ENCODE results near the gene FAM89B.

FAM89B gene

DNA sequence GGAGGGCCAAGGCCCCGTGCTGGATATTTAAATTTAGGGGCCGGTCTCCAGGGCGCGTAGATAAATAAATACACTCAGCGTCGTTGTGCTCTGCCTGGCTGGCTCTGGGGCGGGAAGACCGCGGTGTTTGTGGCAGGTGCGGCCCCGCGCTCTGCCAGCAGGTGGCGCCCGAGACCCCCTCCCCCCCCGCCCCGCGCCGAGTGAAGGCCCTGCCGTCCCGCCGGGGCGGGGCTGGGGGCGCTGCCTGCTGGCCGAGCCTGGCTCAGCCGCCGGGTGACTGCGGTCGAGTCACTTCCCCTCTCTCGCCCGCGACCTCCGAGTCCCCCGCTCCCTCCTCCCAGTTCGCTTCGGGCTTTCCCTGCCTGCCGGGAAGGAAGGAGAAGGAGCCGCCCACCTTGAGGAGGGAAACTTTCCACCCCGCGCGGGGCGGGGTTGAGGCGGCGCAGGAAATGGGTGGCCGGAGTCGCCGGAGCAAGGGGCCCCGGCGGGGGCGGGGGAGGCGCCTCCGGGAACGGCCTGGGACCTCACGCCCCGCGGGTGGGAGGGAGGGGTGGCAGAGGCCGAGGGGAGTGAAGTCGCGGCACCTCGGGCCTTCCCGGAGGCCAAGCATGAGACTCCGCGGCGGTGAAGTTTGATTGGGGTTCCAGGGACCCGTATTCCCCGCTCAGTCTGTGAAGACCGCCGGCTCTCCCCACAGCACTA is 1.9 kb downstream of the FAM89B start:
- Histone ChIP-seq H2AFZ (ENCODE audit: low read length) (no peak overlapping the region), H3K4me1 (ENCODE audit: low read length) (peaks cover 32% of the 10 kb centered on the region), H3K4me2 (ENCODE audit: low read depth, low read length) (peak overlapping the region; percentile 89), H4K20me1 (ENCODE audit: insufficient read depth, low read length) (no peaks in the 10 kb centered on the region), H3K27me3 (replicated peaks; ENCODE audit: insufficient read depth, low read length) (no peaks in the 10 kb centered on the region), H3K79me2 (ENCODE audit: low read length) (peaks cover 71% of the 10 kb centered on the region), H3K36me3 (replicated peaks; ENCODE audit: insufficient read depth, low read length) (no peaks in the 10 kb centered on the region), H3K9ac (ENCODE audit: low read length) (peak overlapping the region; percentile 75), H3F3A (ENCODE audit: insufficient read depth, low read length) (peaks cover 49% of the 10 kb centered on the region), H3K27ac (ENCODE audit: low read length) (peak overlapping the region; percentile 83), H3K4me3 (ENCODE audit: low read length) (peak overlapping the region; percentile 69), H3K9me3 (replicated peaks; ENCODE audit: insufficient read depth, low read length) (no peaks in the 10 kb centered on the region), H3K9me2 (replicated peaks; ENCODE audit: insufficient read depth, low read length) (no peaks in the 10 kb centered on the region)
- peak; percentile 94 for DNase-seq
- TF ChIP-seq EZH2 (optimal IDR thresholded peaks at IDR 0.05; ENCODE audit: low read depth, low read length) (no peak), EZH2phosphoT487 (IDR thresholded peaks at IDR 0.05; ENCODE audit: low read length) (no peak)
- TF ChIP-seq, protein P1, sequence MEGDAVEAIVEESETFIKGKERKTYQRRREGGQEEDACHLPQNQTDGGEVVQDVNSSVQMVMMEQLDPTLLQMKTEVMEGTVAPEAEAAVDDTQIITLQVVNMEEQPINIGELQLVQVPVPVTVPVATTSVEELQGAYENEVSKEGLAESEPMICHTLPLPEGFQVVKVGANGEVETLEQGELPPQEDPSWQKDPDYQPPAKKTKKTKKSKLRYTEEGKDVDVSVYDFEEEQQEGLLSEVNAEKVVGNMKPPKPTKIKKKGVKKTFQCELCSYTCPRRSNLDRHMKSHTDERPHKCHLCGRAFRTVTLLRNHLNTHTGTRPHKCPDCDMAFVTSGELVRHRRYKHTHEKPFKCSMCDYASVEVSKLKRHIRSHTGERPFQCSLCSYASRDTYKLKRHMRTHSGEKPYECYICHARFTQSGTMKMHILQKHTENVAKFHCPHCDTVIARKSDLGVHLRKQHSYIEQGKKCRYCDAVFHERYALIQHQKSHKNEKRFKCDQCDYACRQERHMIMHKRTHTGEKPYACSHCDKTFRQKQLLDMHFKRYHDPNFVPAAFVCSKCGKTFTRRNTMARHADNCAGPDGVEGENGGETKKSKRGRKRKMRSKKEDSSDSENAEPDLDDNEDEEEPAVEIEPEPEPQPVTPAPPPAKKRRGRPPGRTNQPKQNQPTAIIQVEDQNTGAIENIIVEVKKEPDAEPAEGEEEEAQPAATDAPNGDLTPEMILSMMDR (IDR thresholded peaks at IDR 0.05; ENCODE audit: low read length), result peak; percentile 62

DNA sequence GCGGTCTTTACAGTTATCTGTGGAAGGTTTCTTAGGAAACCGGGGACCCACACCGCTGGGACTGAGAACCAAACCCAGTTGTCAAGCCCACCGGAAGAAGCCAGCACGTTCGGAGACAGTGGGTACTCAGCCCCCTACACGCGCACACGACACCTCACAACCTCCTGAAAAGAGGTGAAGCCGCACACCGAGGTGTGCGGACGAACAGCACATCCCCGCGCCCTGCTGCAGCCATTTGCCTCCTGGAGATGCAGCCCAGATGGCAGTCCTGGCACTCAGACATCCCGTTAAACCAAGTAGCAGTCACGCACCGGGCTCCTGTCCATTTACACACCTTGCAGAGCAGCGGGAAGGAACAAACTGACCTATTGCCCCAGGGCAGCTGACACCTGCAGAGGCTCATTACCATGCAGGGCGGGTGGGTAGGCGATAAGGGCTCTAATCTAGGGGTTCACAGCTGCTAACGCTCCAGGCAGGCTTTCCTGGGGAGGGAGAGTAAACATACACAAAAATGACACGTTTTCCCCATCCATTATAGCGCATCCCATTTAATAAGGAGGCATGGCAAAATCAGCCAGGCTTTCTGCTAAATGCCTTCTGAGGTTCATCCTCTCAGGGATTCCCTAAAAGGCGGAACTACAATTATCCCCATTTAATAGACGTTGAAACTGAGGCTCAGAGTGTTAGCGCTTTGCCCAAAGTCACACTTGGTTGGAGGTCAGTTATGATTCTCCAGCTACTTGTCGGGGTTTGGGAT is 2.7 kb downstream of the FAM89B start:
- no peaks in the 10 kb centered on the region for H3K36me3 ChIP-seq (replicated peaks; ENCODE audit: insufficient read depth, low read length)
- H3K9me2 ChIP-seq (replicated peaks; ENCODE audit: insufficient read depth, low read length), result no peaks in the 10 kb centered on the region
- H3K4me3 ChIP-seq (ENCODE audit: low read length), result peak overlapping the region; percentile 68
- H4K20me1 ChIP-seq (ENCODE audit: insufficient read depth, low read length), result no peaks in the 10 kb centered on the region
- H3F3A ChIP-seq (ENCODE audit: insufficient read depth, low read length), result peaks cover 42% of the 10 kb centered on the region
- peaks cover 32% of the 10 kb centered on the region for H3K4me1 ChIP-seq (ENCODE audit: low read length)
- TF ChIP-seq, protein P1 (IDR thresholded peaks at IDR 0.05; ENCODE audit: low read length), result no peak
- TF ChIP-seq EZH2phosphoT487 (IDR thresholded peaks at IDR 0.05; ENCODE audit: low read length) (no peak), EZH2 (optimal IDR thresholded peaks at IDR 0.05; ENCODE audit: low read depth, low read length) (no peak)
- peak overlapping the region; percentile 75 for H3K9ac ChIP-seq (ENCODE audit: low read length)
- H3K27ac ChIP-seq (ENCODE audit: low read length), result peak overlapping the region; percentile 83
- peak; percentile 68 for DNase-seq
- H3K4me2 ChIP-seq (ENCODE audit: low read depth, low read length), result peak overlapping the region; percentile 78
- H3K79me2 ChIP-seq (ENCODE audit: low read length), result peaks cover 69% of the 10 kb centered on the region
- no peaks in the 10 kb centered on the region for H3K27me3 ChIP-seq (replicated peaks; ENCODE audit: insufficient read depth, low read length)
- no peaks in the 10 kb centered on the region for H3K9me3 ChIP-seq (replicated peaks; ENCODE audit: insufficient read depth, low read length)
- 0 out of 2 replicates have a peak overlapping the region, but pooled peaks have one; percentile 55 for H2AFZ ChIP-seq (ENCODE audit: low read length)

DNA sequence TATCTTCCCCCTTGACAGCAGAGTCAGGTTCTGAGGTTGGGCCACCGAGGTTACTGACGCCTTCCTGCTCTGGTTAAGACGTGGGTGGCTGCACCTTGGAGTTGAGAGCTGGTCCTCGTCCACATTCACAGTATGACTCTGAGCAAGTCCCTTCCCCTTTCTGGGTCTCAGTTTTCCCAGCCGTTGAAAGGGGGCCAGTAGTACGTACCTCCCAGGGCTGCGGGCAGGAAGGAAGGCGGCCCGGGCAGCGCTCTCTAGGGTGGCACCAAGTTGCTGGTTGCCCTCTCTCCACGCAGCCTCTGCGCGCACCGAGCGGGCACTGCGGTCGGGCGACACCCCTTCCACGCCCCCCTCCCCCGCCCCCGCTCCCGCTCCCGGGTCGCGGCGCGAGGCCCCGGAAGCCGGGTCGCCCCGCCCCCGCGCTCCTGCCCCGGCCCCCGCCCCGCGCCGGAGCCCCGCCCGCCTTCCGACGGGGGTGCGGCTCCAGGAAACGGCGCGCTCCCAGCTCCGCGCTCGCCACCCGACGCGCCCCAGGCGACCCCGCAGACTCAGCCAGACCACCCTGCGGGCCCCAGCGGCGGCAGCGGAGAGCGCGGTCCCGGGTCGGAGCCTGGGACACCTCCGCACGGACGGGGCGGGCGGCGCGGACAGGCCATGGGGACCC is 3.4 kb downstream of the FAM89B start, which contains the start of gene EHBP1L1:
Gene EHBP1L1 (plus strand): TSS at position 486 of the 664 bp plus-strand sequence. CDS start 250 bp downstream, outside the sequence.
- no peaks in the 10 kb centered on the region for H3K9me2 ChIP-seq (replicated peaks; ENCODE audit: insufficient read depth, low read length)
- peak within 1 kb of the TSS; percentile 83 for H3K27ac ChIP-seq (ENCODE audit: low read length)
- H4K20me1 ChIP-seq (ENCODE audit: insufficient read depth, low read length), result no peaks in the 10 kb centered on the region
- 0 out of 2 replicates have a peak within 1 kb of the TSS, but pooled peaks have one; percentile 55 for H2AFZ ChIP-seq (ENCODE audit: low read length)
- H3K9ac ChIP-seq (ENCODE audit: low read length), result peak within 1 kb of the TSS; percentile 87
- peak within 1 kb of the TSS; percentile 91 for H3K4me3 ChIP-seq (ENCODE audit: low read length)
- peaks cover 32% of the 10 kb centered on the region for H3K4me1 ChIP-seq (ENCODE audit: low read length)
- peaks cover 40% of the 10 kb centered on the region for H3F3A ChIP-seq (ENCODE audit: insufficient read depth, low read length)
- no peak for TF ChIP-seq EZH2 (optimal IDR thresholded peaks at IDR 0.05; ENCODE audit: low read depth, low read length)
- no peak for TF ChIP-seq EZH2phosphoT487 (IDR thresholded peaks at IDR 0.05; ENCODE audit: low read length)
- TF ChIP-seq, protein P1 (IDR thresholded peaks at IDR 0.05; ENCODE audit: low read length), result no peak
- H3K27me3 ChIP-seq (replicated peaks; ENCODE audit: insufficient read depth, low read length), result no peaks in the 10 kb centered on the region
- peak; percentile 76 for DNase-seq
- H3K79me2 ChIP-seq (ENCODE audit: low read length), result peaks cover 70% of the 10 kb centered on the region
- no peaks in the 10 kb centered on the region for H3K9me3 ChIP-seq (replicated peaks; ENCODE audit: insufficient read depth, low read length)
- H3K36me3 ChIP-seq (replicated peaks; ENCODE audit: insufficient read depth, low read length), result no peaks in the 10 kb centered on the region
- peak within 1 kb of the TSS; percentile 98 for H3K4me2 ChIP-seq (ENCODE audit: low read depth, low read length)

Data from MM.1S (cell line).